Mesenchymal stem cell (in vitro differentiated cells and primary cell): ENCODE results near the gene TSC1.

Experiments used
- DNase-seq: peaks from one replicate; pipeline ENCODE4 v3.0.0-alpha.2; 2013
- H2AFZ ChIP-seq: one replicate; pipeline ENCODE4 v1.6.1; 2013; ENCODE audit warnings: low read depth, mild to moderate bottlenecking, control low read depth, inconsistent platforms, low read length, moderate library complexity
- H2AK5ac ChIP-seq: 2 replicates; pipeline ENCODE4 v1.6.1; 2013; ENCODE audit warnings: low read length, moderate library complexity, mild to moderate bottlenecking, inconsistent platforms; ENCODE audit not compliant: severe bottlenecking
- H2BK120ac ChIP-seq: one replicate; pipeline ENCODE4 v1.6.1; 2013; ENCODE audit warnings: low read depth, mild to moderate bottlenecking, inconsistent platforms, low read length, moderate library complexity
- H2BK12ac ChIP-seq, 2 experiments: one replicate each; pipeline ENCODE4 v1.6.1; 2013; ENCODE audit warnings: inconsistent platforms in 2 of 2, low read length in 2 of 2, mild to moderate bottlenecking in 2 of 2, moderate library complexity in 2 of 2, control low read depth in 1 of 2
- H2BK15ac ChIP-seq: one replicate; pipeline ENCODE4 v1.6.1; 2013; ENCODE audit warnings: mild to moderate bottlenecking, low read depth, inconsistent platforms; ENCODE audit not compliant: poor library complexity, severe bottlenecking
- H2BK5ac ChIP-seq: 2 replicates; pipeline ENCODE4 v1.6.1; 2013; ENCODE audit warnings: low read depth, mild to moderate bottlenecking, low read length, control low read depth, inconsistent platforms; ENCODE audit not compliant: poor library complexity, severe bottlenecking
- H3K14ac ChIP-seq, 2 experiments: one replicate each; pipeline ENCODE4 v1.6.1; 2013; ENCODE audit warnings: inconsistent platforms in 2 of 2, low read length in 2 of 2, control low read depth in 1 of 2, mild to moderate bottlenecking in 1 of 2, moderate library complexity in 1 of 2
- H3K18ac ChIP-seq, 2 experiments: one replicate each; pipeline ENCODE4 v1.6.1; 2013; ENCODE audit warnings: inconsistent platforms in 2 of 2, low read length in 2 of 2, control low read depth in 1 of 2, low read depth in 1 of 2, mild to moderate bottlenecking in 1 of 2
- H3K23ac ChIP-seq, 2 experiments: one replicate each; pipeline ENCODE4 v1.6.1; 2013; ENCODE audit warnings: inconsistent platforms in 2 of 2, low read length in 2 of 2, mild to moderate bottlenecking in 2 of 2, moderate library complexity in 2 of 2, control low read depth in 1 of 2
- H3K27ac ChIP-seq: 2 replicates; pipeline ENCODE4 v1.5.1; 2013; ENCODE audit warnings: mild to moderate bottlenecking, moderate library complexity, low read length, control low read depth, inconsistent platforms; ENCODE audit not compliant: poor library complexity, severe bottlenecking
- H3K27me3 ChIP-seq, 2 experiments: 2 replicates each; pipeline versions ENCODE4 v1.6.1 to v1.7.0; 2013; ENCODE audit warnings: low read length in 2 of 2, mild to moderate bottlenecking in 2 of 2, moderate library complexity in 2 of 2, control low read depth in 1 of 2, inconsistent platforms in 1 of 2; ENCODE audit not compliant: control insufficient read depth in 1 of 2, insufficient read depth in 1 of 2
- H3K36me3 ChIP-seq, 2 experiments: 2 replicates each; pipeline versions ENCODE4 v1.6.1 to v1.7.0; 2013; ENCODE audit warnings: low read length in 2 of 2, control low read depth in 1 of 2, inconsistent platforms in 1 of 2, low read depth in 1 of 2, mild to moderate bottlenecking in 1 of 2; ENCODE audit not compliant: insufficient read depth in 2 of 2, control insufficient read depth in 1 of 2
- H3K4ac ChIP-seq, 2 experiments: one replicate each; pipeline ENCODE4 v1.6.1; 2013; ENCODE audit warnings: inconsistent platforms in 2 of 2, low read length in 2 of 2, mild to moderate bottlenecking in 2 of 2, moderate library complexity in 2 of 2, control low read depth in 1 of 2, low read depth in 1 of 2
- H3K4me1 ChIP-seq: 2 replicates; pipeline ENCODE4 v1.6.1; 2013; ENCODE audit warnings: low read depth, low read length, control low read depth; ENCODE audit not compliant: control insufficient read depth, insufficient read depth
- H3K4me2 ChIP-seq: 2 replicates; pipeline ENCODE4 v1.6.1; 2013; ENCODE audit warnings: low read length, mild to moderate bottlenecking, inconsistent platforms; ENCODE audit not compliant: poor library complexity, severe bottlenecking
- H3K4me3 ChIP-seq, 2 experiments: 2 replicates each; pipeline versions ENCODE4 v1.5.1 to v1.7.0; 2013; ENCODE audit warnings: low read length in 2 of 2, mild to moderate bottlenecking in 2 of 2, control low read depth in 1 of 2, low read depth in 1 of 2; ENCODE audit not compliant: insufficient read depth in 1 of 2
- H3K79me1 ChIP-seq: replicated peaks from 2 replicates; pipeline ENCODE4 v1.6.1; 2013; ENCODE audit warnings: mild to moderate bottlenecking, control low read depth, low read length, inconsistent platforms; ENCODE audit not compliant: poor library complexity, severe bottlenecking
- H3K9ac ChIP-seq: 2 replicates; pipeline ENCODE4 v1.7.0; 2013; ENCODE audit warnings: mild to moderate bottlenecking, low read length, moderate library complexity
- H3K9me3 ChIP-seq: 2 replicates; pipeline ENCODE4 v1.7.0; 2013; ENCODE audit warnings: mild to moderate bottlenecking, low read length; ENCODE audit not compliant: control insufficient read depth
- H4K8ac ChIP-seq: one replicate; pipeline ENCODE4 v1.6.1; 2013; ENCODE audit warnings: inconsistent platforms, mild to moderate bottlenecking, low read length, moderate library complexity
- H4K91ac ChIP-seq: one replicate; pipeline ENCODE4 v1.6.1; 2013; ENCODE audit warnings: mild to moderate bottlenecking, low read length, inconsistent platforms
- WGBS: methylation state at CpG from one replicate; pipeline ENCODE4 v1.1.7; 2013; ENCODE audit warnings: mixed read lengths; 5-methylcytosine and 5-hydroxymethylcytosine counted together

TSC1 gene

DNA sequence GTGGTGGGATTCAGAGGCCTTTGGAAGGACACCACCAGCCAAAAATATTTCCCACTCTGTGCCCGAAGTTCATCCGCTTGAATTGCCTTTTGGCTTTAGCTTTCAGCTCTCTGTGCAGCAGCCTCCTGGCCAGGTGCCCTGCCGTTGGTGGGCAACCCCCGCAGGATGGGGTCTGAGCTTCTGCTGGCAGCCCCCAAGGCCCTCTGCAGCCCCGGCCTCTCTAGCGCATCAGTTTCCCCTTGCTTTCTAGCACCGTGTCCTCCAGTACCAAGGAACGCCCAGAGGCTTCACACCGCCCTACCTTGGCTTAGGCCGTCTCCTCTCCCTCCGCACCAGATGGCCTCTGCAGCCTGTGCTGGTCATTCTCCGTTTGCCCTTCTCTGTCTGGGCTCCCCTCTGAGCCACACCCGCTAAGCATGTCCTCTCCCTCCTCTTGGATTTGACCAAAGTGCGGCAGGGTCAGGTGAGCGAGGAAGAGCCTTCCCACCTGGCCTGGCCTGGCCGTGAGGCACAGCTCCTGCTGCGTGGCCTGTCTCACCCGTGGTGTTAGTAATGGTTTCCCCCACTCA, 4.2 kb upstream of the TSC1 start:
- 84% methylated on average over 18 of the region's 18 CpGs for WGBS

DNA sequence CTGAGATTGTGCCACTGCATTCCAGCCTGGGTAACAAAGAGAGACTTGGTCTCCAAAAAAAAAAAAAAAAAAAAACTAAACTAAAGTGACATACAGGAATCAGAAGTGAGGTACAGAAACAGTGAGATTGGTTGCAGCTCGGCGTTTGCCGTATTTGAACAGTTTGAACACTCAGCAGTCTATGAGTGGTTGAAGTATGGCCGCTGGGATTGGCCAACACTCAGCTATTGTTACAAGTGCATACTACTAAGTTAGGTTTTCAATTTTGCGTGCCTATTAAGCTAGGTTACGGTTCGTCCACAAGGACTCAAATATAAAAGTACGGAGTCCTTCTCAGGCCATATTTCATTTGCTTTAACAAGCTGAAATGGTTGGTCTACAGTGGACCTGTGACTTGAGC, 3.3 kb upstream of the TSC1 start:
- Histone ChIP-seq H3K9ac (no peak overlapping the region), H3K27me3 (no peaks in the 10 kb centered on the region), H3K18ac (no peak overlapping the region), H3K23ac (no peak overlapping the region), H3K4me2 (no peak overlapping the region), H2BK12ac (no peak overlapping the region), H3K79me1 (peaks cover 5% of the 10 kb centered on the region), H2BK15ac (no peak overlapping the region), H4K91ac (no peak overlapping the region), H3K4ac (no peak overlapping the region), H2AK5ac (no peak overlapping the region), H2AFZ (no peak overlapping the region), H3K27ac (no peak overlapping the region), H3K14ac (no peak overlapping the region), H3K36me3 (no peaks in the 10 kb centered on the region), H3K4me3 (no peak overlapping the region), H2BK5ac (no peak overlapping the region), H3K4me1 (peaks cover 11% of the 10 kb centered on the region), H2BK120ac (no peak overlapping the region), H3K9me3 (no peaks in the 10 kb centered on the region), H4K8ac (no peak overlapping the region)
- no peak for DNase-seq
- WGBS = 97% methylated on average over 8 of the region's 8 CpGs

More for the DNA sequence above, 4.2 kb upstream of the TSC1 start:
- Histone ChIP-seq H3K9ac (no peak overlapping the region), H3K14ac (no peak overlapping the region), H4K8ac (no peak overlapping the region), H3K23ac (no peak overlapping the region), H3K4me3 (no peak overlapping the region), H3K36me3 (no peaks in the 10 kb centered on the region), H3K27me3 (no peaks in the 10 kb centered on the region), H3K79me1 (peaks cover 5% of the 10 kb centered on the region), H2BK5ac (no peak overlapping the region), H3K9me3 (no peaks in the 10 kb centered on the region), H2AFZ (no peak overlapping the region), H3K27ac (no peak overlapping the region), H3K18ac (no peak overlapping the region), H3K4me2 (no peak overlapping the region), H4K91ac (no peak overlapping the region), H2BK15ac (no peak overlapping the region), H2AK5ac (no peak overlapping the region), H2BK12ac (no peak overlapping the region), H3K4me1 (peaks cover 9% of the 10 kb centered on the region), H3K4ac (no peak overlapping the region), H2BK120ac (no peak overlapping the region)
- DNase-seq = no peak

GRCh38 chr9:132946631-132947295, 2.3 kb upstream of the TSC1 start:
- H3K27ac ChIP-seq = peak overlapping the region; percentile 42
- WGBS = 89% methylated on average over 7 of the region's 7 CpGs
- H4K8ac ChIP-seq = peak overlapping the region; percentile 16
- peak overlapping the region in 1 of 2 experiments; percentile 68 for H3K14ac ChIP-seq
- no peak overlapping the region for H2AFZ ChIP-seq
- peak; percentile 51 for DNase-seq
- H2AK5ac ChIP-seq = peak overlapping the region; percentile 54
- H2BK120ac ChIP-seq = no peak overlapping the region
- peak overlapping the region; percentile 1 to 9 for H2BK12ac ChIP-seq
- H3K23ac ChIP-seq = no peak overlapping the region
- no peaks in the 10 kb centered on the region for H3K9me3 ChIP-seq
- peaks cover 7% of the 10 kb centered on the region for H3K79me1 ChIP-seq
- H2BK5ac ChIP-seq = peak overlapping the region; percentile 11
- H2BK15ac ChIP-seq = no peak overlapping the region
- H3K27me3 ChIP-seq = no peaks in the 10 kb centered on the region
- H4K91ac ChIP-seq = peak overlapping the region; percentile 34
- no peak overlapping the region for H3K4me2 ChIP-seq
- H3K18ac ChIP-seq = peak overlapping the region in 1 of 2 experiments; percentile 71
- H3K4me3 ChIP-seq = no peak overlapping the region
- no peak overlapping the region for H3K9ac ChIP-seq
- H3K4me1 ChIP-seq = peaks cover 11% of the 10 kb centered on the region
- no peaks in the 10 kb centered on the region for H3K36me3 ChIP-seq
- peak overlapping the region in 1 of 2 experiments; percentile 6 for H3K4ac ChIP-seq

DNA sequence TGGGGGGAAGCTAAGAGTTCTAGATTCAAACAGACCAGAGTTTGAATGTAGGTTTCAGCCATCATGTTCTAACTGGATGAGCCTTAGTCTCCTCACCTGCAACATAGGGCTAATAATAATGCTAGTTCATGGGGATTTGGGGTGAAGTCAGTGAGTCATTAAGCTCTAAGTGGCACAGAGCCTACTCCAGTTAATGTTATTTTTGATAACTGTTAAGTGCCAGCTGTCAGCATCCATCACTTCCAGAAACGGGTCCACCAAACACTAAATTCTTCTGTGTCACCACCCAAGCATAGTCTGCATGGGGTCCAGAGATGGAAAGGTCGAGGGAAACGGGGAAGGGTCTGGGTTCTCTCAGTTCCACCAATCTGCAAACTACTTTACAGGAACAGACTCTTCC, 1.8 kb upstream of the TSC1 start:
- H3K4me1 ChIP-seq = peaks cover 11% of the 10 kb centered on the region
- no peaks in the 10 kb centered on the region for H3K9me3 ChIP-seq
- H3K4me3 ChIP-seq = no peak overlapping the region
- H3K4ac ChIP-seq = no peak overlapping the region
- no peaks in the 10 kb centered on the region for H3K27me3 ChIP-seq
- H2BK5ac ChIP-seq = no peak overlapping the region
- no peak overlapping the region for H2AFZ ChIP-seq
- H2BK120ac ChIP-seq = no peak overlapping the region
- H3K4me2 ChIP-seq = no peak overlapping the region
- no peak overlapping the region for H2AK5ac ChIP-seq
- H3K27ac ChIP-seq = peak overlapping the region; percentile 42
- DNase-seq = peak; percentile 20
- H3K36me3 ChIP-seq = no peaks in the 10 kb centered on the region
- WGBS = 42% methylated on average over 3 of the region's 3 CpGs
- no peak overlapping the region for H2BK12ac ChIP-seq
- no peak overlapping the region for H2BK15ac ChIP-seq
- no peak overlapping the region for H4K8ac ChIP-seq
- no peak overlapping the region for H4K91ac ChIP-seq
- H3K79me1 ChIP-seq = peaks cover 7% of the 10 kb centered on the region
- H3K9ac ChIP-seq = no peak overlapping the region
- no peak overlapping the region for H3K23ac ChIP-seq
- H3K14ac ChIP-seq = no peak overlapping the region
- H3K18ac ChIP-seq = no peak overlapping the region
